ENCODE data around the gene FILIP1.
"Not testable (repeated sequence)": the region's sequence is repeated elsewhere in the genome, so short reads cannot be mapped to it uniquely, and the experiment has no call there.

FILIP1 gene

DNA sequence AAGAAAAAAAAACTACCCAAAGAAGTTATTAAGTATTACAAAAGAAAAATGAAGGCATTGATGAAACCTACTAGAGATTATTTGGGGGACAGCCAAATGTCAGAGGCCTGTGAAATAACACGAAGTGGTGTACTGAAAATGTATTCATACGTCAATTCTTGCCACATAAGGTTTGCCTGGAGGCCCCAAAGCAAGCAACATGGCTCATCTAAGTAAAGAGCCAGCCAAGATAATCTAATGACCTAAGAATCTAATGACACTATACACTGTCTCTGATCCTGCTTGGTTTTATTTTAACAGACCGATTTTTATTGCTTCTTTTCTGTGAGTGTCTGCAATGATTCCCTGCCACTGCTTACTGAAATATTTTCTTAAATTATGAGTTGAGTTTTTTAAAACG, 34.7 kb downstream of the FILIP1 start:
- peak; percentile 74 for DNase-seq (ENCODE audit: low read depth)

DNA sequence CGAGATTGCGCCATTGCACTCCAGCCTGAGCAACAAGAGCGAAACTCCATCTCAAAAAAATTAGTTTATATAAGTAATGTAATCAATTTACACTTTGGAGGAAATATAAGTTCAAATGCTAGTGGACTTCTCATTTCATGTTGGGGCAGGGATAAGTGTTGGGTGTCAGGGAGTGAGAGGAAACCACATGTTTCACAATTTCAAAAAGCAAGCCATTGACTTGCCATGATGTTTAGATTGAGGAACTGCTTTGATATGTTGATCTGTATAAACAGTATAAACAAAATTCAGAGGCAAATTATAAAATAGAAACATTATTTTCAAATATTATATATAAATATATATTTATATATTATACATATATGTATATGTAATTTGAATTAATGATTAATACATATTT, 42.7 kb downstream of the FILIP1 start:
- DNase-seq (ENCODE audit: low read depth): no peak

DNA sequence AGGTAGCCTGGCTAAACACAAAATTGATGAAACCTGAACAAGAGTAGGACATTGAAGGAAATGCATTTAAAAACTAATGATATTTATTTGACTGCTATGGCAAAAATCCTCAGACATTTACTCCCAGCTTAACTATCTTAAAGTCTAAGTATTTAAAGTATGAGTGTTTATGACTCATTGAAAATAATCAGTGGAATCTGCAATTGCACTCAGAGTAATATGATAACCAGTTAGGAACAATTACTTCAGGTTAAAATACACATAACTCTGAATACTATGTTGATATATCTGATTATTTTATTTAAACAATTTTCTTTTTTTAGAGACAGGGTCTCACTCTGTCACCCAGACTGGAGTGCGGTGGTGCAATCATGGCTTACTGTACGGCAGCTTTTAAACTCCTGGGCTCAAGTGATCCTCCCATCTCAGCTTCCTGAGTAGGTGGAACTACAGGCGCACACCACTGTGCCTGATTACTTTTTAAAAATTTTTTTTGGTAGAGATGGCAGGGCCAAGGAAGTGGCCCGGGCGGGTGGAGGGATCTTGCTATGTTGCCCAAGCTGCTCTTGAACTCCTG, 43.9 kb downstream of the FILIP1 start:
- no peak for DNase-seq (ENCODE audit: low read depth)

DNA sequence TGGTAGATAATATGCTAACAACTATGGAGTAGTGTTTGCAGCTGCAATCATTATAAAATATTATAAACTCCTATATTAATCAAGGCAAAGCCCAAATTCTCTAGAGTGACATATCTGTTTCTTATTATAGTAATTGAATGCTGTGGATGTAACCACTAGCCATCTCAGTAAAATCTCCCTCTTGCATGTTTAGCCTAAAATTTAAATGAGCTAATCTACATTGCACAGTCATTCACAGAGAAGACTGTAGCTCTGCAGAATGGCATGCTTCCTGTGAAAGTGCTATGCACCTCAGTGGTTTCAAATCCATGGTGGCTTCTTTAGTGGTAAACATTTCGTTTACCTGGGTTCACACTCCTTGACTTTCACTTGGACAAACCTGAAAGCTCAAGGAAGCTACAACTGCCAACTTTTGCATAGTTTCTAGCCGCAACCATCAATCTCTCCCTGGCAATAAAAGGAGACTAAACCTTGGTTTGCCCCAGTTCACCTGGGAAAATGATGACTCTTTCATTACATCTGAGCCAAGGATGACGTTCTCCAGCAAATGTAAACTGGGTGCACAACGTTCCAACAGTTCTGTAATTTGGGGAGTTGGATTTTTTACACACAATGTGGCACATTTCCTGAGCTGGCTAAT, 47.2 kb downstream of the FILIP1 start:
- no peak for DNase-seq (ENCODE audit: low read depth)

DNA sequence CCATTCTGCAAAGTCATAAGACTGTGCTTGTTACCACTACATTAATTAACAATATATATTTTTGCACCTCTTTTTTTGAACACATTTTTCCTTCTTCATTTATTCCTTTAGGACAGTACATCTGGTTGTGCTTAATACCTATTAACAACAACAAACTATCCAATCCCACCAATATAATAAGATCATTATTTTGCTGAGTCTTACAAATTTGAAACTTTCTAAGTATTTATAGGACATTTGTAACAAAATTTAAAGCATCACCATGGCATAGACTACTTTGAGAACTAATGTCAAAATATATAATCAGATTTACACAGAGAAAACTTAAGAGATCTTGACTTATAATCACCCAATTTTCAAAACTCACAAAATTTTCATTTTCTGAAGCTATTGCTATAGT, 47.9 kb downstream of the FILIP1 start:
- DNase-seq (ENCODE audit: low read depth): no peak

DNA sequence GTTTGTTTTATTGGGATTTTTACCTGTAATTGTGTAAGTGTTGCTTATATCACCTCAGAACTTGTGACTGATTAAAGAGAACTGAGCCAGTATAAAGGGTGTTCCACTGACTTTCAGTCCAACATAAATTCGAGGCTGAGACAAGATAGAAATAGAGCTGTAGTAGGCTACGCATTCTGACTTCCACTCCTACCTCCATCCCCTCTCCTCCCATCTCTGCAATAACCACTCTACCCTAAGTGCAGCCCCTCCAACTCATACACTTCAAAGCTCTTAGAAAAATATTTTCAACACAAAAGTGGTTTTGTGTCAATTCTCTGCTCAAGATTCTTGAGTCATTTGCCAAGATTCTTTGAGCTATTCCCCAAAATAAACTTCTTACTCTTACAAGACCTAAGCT, 48.7 kb downstream of the FILIP1 start:
- DNase-seq (ENCODE audit: low read depth): no peak

DNA sequence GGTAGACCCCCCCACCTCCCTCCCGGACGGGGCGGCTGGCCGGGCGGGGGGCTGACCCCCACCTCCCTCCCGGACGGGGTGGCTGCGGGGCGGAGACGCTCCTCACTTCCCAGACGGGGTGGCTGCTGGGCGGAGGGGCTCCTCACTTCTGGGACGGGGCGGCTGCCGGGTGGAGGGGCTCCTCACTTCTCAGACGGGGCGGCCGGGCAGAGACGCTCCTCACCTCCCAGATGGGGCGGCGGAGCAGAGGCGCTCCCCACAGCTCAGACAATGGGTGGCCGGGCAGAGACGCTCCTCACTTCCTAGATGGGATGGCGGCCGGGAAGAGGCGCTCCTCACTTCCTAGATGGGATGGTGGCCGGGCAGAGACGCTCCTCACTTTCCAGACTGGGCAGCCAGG, 51.7 kb downstream of the FILIP1 start:
- not testable (repeated sequence) for DNase-seq (ENCODE audit: low read depth)

DNA sequence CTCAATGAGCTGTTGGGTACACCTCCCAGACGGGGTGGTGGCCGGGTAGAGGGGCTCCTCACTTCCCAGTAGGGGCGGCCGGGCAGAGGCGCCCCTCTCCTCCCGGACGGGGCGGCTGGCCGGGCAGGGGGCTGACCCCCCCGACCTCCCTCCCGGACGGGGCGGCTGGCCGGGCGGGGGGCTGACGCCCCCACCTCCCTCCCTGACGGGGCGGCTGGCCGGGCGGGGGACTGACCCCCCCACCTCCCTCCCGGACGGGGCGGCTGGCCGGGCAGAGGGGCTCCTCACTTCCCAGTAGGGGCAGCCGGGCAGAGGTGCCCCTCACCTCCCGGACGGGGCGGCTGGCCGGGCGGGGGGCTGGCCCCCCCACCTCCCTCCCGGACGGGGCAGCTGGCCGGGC, 52.1 kb downstream of the FILIP1 start:
- DNase-seq (ENCODE audit: low read depth): not testable (repeated sequence)

DNA sequence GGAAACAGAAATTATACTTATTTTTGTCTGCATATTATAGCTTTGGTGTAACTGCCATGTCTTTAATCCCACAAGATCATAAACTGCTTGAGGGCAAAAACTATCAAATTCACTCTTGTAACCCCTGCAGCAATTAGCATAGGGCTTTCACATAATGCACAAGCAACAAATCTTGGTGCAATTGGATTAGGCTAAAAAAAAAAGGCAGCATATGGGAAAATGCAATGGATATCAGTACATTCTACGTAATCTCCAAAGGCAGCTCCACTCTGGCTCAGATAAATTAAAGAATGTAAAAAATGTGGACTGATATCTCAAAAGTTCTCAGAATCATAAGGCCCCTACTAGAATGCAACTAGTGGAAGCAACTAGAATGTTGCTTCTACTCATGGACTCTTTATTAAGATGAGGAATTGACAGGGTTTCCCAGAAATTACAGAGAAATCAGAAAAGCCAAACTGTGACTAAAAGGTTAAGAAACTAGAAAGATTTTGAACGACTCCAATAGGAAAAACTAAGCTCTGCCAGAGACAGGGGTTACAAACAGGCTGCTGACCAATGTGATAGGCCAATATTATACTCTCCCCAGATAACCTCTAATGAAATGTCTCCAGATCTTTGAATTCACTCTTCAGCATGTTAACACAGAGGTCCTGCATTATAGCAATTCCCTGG, 55.0 kb downstream of the FILIP1 start:
- DNase-seq (ENCODE audit: low read depth): no peak

DNA sequence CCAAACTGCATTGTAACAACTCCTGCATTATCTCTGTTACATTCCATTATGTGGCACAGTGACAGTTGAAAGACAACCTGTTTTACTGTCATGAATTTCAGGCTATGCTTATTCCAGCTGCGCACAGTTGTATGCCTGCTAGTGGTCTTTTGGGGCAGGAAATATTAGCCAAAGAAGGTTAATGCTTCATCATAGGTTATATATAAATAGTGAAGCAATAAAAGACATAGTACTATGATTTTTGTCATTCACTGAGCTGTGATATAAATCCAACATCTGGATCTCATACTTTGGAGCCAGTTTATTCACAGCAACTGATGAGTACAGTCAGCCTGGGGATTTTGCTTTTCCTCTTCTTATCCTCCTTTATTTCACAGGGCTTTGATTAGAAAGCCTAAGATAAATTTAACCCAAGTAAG, 55.6 kb downstream of the FILIP1 start:
- DNase-seq (ENCODE audit: low read depth): no peak

DNA sequence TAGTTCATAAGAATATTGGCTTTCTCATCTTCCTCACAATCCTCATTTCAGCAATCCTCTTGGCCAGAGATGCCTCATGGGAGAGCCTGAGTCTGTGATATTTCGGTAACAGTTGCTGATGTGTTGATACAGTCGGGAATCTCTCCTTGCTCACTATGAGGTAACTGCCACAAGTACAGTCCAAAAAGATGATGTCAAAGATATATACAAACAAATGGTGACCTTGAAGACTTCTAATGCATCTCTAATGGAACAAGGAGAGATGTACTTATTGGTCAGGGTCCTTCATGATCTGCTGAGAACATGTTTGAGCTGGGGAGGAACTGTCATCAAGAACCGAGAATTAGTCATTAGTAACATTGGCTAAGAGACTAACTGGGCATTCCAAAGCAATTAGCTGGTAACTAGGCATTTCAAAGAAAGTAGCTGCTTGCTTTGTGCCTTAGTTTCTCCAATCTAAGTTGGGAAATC, 56.1 kb downstream of the FILIP1 start:
- no peak for DNase-seq (ENCODE audit: low read depth)

DNA sequence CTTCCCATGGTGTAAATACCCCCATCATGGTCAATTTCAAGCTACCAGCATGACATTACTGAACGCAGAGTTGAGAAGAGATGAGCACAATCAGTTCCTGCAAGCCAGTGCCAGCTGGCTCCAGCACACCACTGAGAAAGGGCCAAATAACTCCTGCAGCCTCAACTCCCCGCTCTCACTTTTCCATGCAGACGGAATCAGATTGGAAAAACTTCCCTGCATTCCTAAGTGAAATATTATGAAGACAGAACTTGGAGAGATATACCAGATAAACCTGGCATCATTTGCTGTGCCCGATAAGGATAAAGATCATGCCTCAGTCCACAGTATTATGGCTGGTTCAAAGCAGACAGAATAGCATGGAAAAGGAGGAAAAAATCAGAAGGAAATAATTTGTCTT, 56.7 kb downstream of the FILIP1 start:
- no peak for DNase-seq (ENCODE audit: low read depth)

DNA sequence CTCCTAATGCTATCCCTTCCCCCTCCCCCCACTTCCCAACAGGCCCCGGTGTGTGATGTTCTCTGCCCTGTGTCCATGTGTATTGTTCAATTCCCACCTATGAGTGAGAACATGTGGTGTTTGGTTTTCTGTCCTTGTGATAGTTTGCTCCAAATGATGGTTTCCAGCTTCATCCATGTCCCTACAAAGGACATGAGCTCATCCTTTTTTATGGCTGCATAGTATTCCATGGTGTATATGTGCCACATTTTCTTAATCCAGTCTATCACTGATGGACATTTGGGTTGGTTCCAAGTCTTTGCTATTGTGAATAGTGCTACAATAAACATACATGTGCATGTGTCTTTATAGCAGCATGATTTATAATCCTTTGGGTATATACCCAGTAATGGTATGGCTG, 60.8 kb downstream of the FILIP1 start:
- DNase-seq (ENCODE audit: low read depth): not testable (repeated sequence)

DNA sequence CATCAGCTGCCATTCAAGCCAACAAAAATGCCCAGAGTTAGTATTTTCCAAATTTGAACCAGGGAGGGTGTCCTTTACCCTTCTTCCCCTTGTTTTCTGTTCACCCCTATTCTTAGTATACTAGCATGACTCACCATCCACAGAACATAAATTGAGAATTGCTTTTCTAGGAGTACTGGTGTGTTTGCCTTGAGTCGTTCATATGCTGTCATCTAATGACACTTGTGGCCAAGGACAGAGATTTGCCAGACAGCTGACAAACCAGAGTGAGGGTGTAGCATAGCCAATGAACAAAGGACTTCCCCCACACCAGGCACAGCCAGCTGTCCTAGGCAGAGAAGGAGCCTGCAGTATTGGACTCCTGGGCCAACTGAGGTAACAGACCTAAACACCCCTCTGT, 62.2 kb downstream of the FILIP1 start:
- DNase-seq (ENCODE audit: low read depth): no peak

DNA sequence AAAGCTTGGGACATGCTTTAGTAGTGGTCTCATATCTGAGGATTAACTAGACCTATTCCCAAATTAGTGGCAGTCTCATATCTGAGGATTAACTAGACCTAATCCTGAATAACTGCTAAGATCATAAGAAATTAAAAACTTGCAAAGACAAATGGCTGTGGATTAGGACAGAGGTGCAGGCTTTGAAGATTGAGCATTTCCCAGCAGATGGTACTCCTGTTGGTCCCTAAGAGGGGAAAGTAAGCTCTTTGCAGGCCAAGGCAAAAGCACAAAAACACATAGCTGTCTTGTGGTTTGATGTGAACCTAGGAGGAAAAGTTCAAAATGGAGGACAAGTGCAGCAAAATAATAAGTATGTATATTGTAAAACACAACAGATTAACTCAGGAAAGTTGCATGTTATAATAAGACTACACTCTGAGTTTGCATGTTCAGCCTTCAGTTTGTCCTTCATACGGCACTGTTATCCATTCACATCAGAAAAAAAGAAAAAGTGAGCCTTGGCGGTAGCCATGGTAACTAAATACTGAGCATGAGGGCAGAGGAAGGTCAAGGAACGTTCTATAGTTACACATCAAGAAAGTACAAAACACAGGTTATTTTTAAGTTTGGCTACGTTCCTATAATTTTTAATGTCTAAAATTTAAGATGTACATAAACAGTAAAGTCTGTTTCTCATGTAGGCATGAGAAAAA, 62.8 kb downstream of the FILIP1 start:
- DNase-seq (ENCODE audit: low read depth): no peak

DNA sequence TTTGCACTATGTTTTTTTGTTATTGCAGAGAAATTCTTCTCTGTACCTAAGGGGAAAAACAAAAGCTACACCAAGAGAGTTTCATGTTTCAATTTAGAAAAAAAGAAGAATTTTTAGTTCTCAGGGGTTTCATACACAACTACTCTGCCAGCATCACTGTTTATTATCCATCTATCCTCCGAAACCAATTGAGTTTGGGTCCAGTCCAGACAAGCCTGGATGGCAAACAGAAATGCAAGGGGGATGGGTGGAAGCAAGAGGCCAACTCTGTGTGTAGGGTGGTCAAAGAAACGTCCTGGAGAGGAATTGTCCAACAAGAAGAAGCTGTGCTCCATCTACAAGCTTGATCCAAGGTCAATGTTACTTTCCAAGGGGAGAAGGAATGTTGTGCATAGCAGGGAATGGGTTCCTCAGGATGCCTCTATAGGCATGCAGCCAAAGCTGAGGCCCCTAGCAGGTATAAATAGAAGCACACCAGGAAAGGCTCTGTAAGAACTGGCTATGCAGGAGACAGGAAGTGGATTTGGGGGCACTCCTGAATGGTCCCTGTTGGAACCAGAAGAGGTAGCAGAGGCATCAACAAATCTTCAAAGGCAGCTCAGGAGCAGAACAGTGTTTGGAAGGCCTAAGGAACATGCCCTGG, 64.4 kb downstream of the FILIP1 start:
- no peak for DNase-seq (ENCODE audit: low read depth)

DNA sequence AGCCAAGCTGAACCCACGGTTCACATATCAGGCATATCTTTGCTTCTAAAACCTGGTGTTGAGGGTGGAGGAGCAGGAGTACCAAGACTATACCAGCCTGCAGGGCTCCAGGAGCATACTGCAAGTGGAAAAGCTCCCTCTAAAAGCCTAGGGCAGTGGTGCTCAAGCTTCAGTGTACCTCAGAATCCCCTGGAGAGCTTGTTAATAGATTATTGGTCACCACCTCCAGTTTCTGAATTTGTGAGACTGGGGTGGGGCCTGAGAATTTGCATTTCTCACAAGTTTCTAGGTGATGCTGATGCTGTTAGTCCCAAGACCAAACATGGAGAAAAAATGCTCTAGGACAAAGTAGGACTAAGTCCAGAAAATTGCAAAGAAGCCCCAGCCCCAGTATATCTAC, 65.4 kb downstream of the FILIP1 start:
- DNase-seq (ENCODE audit: low read depth): no peak

DNA sequence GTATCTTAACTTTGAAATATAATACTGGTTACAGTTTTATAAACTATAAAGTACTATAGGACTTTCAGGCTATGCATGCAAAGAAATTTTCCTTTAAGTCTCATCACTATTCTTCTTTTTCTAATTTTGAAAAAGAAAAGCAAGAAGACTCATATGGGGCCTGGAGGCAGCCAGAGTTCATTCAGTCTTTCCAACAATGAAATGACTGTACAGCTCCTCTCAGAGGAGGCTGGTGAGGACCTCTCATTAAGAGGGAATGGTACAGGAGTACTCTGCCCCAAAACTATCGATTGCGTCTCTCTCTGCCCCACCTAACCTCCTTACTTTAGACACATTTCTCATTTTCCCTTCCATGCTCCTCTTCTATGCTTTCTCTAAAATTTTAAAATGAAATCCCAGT, 66.3 kb downstream of the FILIP1 start:
- DNase-seq (ENCODE audit: low read depth): no peak

DNA sequence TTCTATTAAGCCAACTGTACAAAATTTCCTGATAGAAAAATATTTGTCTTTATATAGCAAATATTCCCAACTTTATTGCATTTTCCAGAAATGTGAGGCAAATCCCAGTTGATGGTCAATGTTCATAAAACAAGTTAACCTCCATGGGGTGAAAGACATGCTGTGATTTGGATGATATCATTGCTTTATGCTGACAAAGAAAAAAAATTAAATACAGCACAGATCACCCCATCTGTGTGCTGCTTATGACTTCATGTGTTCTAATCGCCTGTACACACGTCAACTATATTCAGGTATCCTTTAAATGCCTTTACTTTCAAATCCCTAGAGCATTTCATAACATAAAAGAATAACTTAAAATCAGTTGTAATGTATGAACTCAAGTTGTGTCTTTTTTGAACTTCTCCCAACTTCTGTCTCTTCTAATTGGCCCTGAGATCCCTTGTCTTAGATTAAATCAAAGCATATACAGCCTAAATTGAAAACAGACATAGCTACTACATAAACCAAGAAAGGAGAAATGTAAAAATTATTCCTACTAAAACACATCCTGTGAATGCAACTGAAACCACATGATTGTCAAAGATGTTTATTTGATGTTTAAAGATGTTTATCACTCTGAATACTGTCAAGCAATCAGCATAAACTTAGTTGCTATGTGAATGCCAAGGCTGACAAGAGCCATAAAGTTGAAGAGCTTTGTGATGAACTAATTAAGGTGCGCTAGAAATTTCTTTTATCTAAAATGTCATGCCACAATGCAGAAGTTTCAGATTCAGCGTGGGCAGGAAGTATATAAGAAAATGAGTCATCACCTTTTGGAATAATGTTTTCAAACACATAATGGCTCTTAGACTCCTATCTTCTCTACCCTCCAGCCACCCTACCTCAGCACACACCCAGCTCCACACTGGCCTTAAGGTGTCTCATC, 68.7 kb downstream of the FILIP1 start:
- no peak for DNase-seq (ENCODE audit: low read depth)

DNA sequence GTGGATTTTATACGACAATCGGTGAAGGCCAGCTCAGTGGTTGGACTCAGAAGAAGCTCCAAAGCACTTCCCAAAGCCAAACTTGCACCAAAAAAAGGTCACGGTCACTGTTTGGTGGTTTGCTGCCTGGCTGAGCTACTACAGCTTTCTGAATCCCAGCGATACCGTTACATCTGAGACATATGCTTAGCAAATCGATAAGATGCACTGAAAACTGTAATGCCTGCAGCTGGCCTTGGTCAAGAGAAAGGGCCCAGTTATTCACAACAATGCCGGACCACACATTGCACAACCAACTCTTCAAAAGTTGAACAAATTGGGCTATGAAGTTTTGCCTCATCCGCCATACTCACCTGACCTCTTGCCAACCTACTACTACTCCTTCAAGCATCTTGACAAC, 70.2 kb downstream of the FILIP1 start:
- DNase-seq (ENCODE audit: low read depth): no peak

DNA sequence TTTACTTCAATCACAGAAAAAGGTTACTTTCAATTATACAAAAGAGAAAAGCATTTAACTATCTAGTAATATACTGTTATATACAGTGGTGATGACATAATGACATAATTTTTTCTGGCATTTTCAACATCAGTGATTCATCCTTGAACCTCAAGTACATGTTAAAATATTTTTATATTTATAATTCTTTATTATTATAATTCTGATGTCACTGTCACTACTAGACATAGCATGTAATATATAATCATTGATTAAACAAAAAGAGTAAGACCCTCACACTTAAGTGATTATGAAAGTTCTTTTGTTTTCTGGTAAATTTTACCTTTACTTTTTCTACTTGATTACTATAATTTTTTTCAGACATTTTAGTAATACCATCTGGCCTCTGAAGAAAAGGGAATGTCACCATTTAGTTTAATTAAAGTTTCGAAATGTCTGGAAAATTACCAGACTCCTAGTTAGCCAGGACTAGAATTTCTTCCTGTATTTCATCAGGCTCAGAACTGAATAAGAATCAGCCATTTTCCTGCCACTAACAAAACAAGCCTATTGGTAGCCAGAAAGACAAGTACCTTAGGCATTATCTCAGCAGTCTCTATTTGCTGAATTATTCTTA, 71.5 kb downstream of the FILIP1 start:
- no peak for DNase-seq (ENCODE audit: low read depth)

Data from fibroblast of the conjunctiva (primary cell).